Kidney (tissue), 14 donors: ENCODE results near the gene TRPM1. TPM values are rescaled to one million over a fixed set of nuclear protein-coding genes. Genes with fewer than 3 reads are reported as not detected.

ENCODE experiments used
- DNase-seq, 5 donors: peaks; one replicate each; pipeline ENCODE4 v3.0.0-alpha.2; 2013 to 2020
- FAIRE-seq: peaks from 2 replicates; lab custom pipeline; 2012; peaks lifted over from hg19 to GRCh38; lab: Jason Lieb, UNC
- H3K27ac ChIP-seq, 2 donors: one replicate each; pipeline ENCODE4 v1.7.0; 2013; ENCODE audit warnings: low read depth in 2 of 2, low read length in 2 of 2, inconsistent platforms in 1 of 2
- H3K27me3 ChIP-seq: one replicate; pipeline ENCODE4 v1.7.1; 2013; ENCODE audit warnings: low read length, inconsistent platforms; ENCODE audit not compliant: control insufficient read depth, insufficient read depth
- H3K36me3 ChIP-seq, 3 donors: one replicate each; pipeline versions ENCODE4 v1.7.0 to v1.7.1; 2013; ENCODE audit warnings: low read length in 3 of 3, control low read depth in 1 of 3, inconsistent platforms in 1 of 3; ENCODE audit not compliant: insufficient read depth in 3 of 3, control insufficient read depth in 2 of 3
- H3K4me1 ChIP-seq, 3 donors: one replicate each; pipeline versions ENCODE4 v1.7.0 to v1.7.1; 2013; ENCODE audit warnings: low read length in 3 of 3, inconsistent platforms in 1 of 3, low read depth in 1 of 3; ENCODE audit not compliant: control insufficient read depth in 2 of 3, insufficient read depth in 2 of 3
- H3K4me3 ChIP-seq, 3 donors: one replicate each; pipeline versions ENCODE4 v1.7.0 to v1.8.1; 2013; ENCODE audit warnings: low read length in 3 of 3, control low read depth in 1 of 3, inconsistent platforms in 1 of 3
- H3K9ac ChIP-seq, 3 donors: one replicate each; pipeline versions ENCODE4 v1.7.0 to v1.7.1; 2013; ENCODE audit warnings: low read length in 3 of 3, control low read depth in 1 of 3, inconsistent platforms in 1 of 3
- H3K9me3 ChIP-seq, 3 donors: one replicate each; pipeline versions ENCODE4 v1.7.0 to v1.7.1; 2013; ENCODE audit warnings: low read length in 3 of 3, control low read depth in 1 of 3, inconsistent platforms in 1 of 3; ENCODE audit not compliant: control insufficient read depth in 2 of 3, insufficient read depth in 1 of 3
- CTCF ChIP-seq: IDR thresholded peaks from 3 replicates; pipeline ENCODE4 v1.5.1; 2012; ENCODE audit warnings: mild to moderate bottlenecking, moderate library complexity, borderline replicate concordance; ENCODE audit not compliant: insufficient read depth; ENCODE audit errors: extremely low read depth
- intact Hi-C: fragments of 100-400 bp; cut with DNase I; formaldehyde crosslinking; loops from one replicate; pipeline ENCODE4 v1.11.1; 2022
- polyA plus RNA-seq: library from polyadenylated mRNA; stranded (reverse); fragments of 350-450 nt; fragmentation: Illumina TruSeq; extraction: RNeasy Lipid Tissue Mini Kit (QIAGEN cat#74804); gene quantifications from one replicate; pipeline ENCODE4 v1.2.3, GENCODE V29; 2014; ENCODE audit warnings: low read depth, low replicate concordance; ENCODE audit not compliant: insufficient read depth
- total RNA-seq: library from RNA; stranded (reverse); fragmentation: NEBNext Ultra II Directional; extraction: Animal tissue kit (Norgen Biotek cat#: 25700); gene quantifications from one replicate; pipeline ENCODE4 v1.2.1, GENCODE V29; 2021
- donor health status: control.
- donor health status: control.
- donor health status: control.
- donor health status: control.
- donor health status: control.
- donor health status: DM: yes; HTN: yes; CAD: no.
- donor health status: Normal renal cell carcinoma (clear cell type).

TRPM1 gene
- total and polyA plus RNA-seq, 2 donors from 2014 or later = 1.3 TPM; not detected in 1

GRCh38 chr15:31004220-31004733, 97.2 kb downstream of the TRPM1 start:
- FAIRE-seq (no peak), DNase-seq (peak in 3 of 5 donors; percentile 24 to 53 (median 41))
- no peaks in the 10 kb centered on the region for H3K36me3 ChIP-seq
- no peaks in the 10 kb centered on the region for H3K27me3 ChIP-seq
- H3K4me1 ChIP-seq = peaks cover 0 to 3% (median 3%) of the 10 kb centered on the region in 3 donors
- H3K9ac ChIP-seq = no peak overlapping the region
- no peak for TF ChIP-seq CTCF
- H3K9me3 ChIP-seq = no peaks in the 10 kb centered on the region
- intact Hi-C loops = no loop called here
- H3K27ac ChIP-seq = no peak overlapping the region
- H3K4me3 ChIP-seq = no peak overlapping the region

- no peak overlapping the region for H3K4me3 ChIP-seq
- no peaks in the 10 kb centered on the region for H3K27me3 ChIP-seq
- FAIRE-seq = no peak
- H3K4me1 ChIP-seq = peaks cover 0 to 3% (median 3%) of the 10 kb centered on the region in 3 donors
- no peak overlapping the region for H3K9ac ChIP-seq
- TF ChIP-seq CTCF = no peak
- no peak for DNase-seq
- intact Hi-C loops = no loop called here
- no peak overlapping the region for H3K27ac ChIP-seq
- no peaks in the 10 kb centered on the region for H3K9me3 ChIP-seq
- no peaks in the 10 kb centered on the region for H3K36me3 ChIP-seq
These were observed 99.8 kb downstream of the TRPM1 start for GRCh38 chr15:31001702-31002101.

GRCh38 chr15:30999729-31000128, 101.8 kb downstream of the TRPM1 start:
- no peaks in the 10 kb centered on the region for H3K36me3 ChIP-seq
- TF ChIP-seq CTCF = no peak
- intact Hi-C loops = no loop called here
- H3K9me3 ChIP-seq = no peaks in the 10 kb centered on the region
- FAIRE-seq (no peak), DNase-seq (no peak)
- no peak overlapping the region for H3K27ac ChIP-seq
- H3K27me3 ChIP-seq = no peaks in the 10 kb centered on the region
- peaks cover 0 to 3% (median 3%) of the 10 kb centered on the region in 3 donors for H3K4me1 ChIP-seq
- H3K4me3 ChIP-seq = no peak overlapping the region
- H3K9ac ChIP-seq = no peak overlapping the region

- H3K36me3 ChIP-seq = no peaks in the 10 kb centered on the region
- no peaks in the 10 kb centered on the region for H3K27me3 ChIP-seq
- no peak for TF ChIP-seq CTCF
- no peaks in the 10 kb centered on the region for H3K9me3 ChIP-seq
- H3K4me1 ChIP-seq = no peaks in the 10 kb centered on the region
- no peak for FAIRE-seq
- DNase-seq = no peak
- intact Hi-C loops = no loop called here
- no peak overlapping the region for H3K4me3 ChIP-seq
- no peak overlapping the region for H3K27ac ChIP-seq
- H3K9ac ChIP-seq = no peak overlapping the region
These were observed 104.3 kb downstream of the TRPM1 start for GRCh38 chr15:30997270-30997669.
